GM19395 (cell line): Measurements from ENCODE around the gene HTR1E.
"Not testable (repeated sequence)": the region's sequence is repeated elsewhere in the genome, so short reads cannot be mapped to it uniquely, and the experiment has no call there.

ENCODE experiments used
- ATAC-seq: cut with Tn5 transposase; IDR thresholded peaks from one replicate; pipeline ENCODE4 v1.9.1; 2021; ENCODE audit warnings: mild to moderate bottlenecking, moderate library complexity; ENCODE audit not compliant: unreplicated experiment

The HTR1E gene

GRCh38 chr6:86969573-86969972, 32.2 kb downstream of the HTR1E start:
- no peak for ATAC-seq

DNA sequence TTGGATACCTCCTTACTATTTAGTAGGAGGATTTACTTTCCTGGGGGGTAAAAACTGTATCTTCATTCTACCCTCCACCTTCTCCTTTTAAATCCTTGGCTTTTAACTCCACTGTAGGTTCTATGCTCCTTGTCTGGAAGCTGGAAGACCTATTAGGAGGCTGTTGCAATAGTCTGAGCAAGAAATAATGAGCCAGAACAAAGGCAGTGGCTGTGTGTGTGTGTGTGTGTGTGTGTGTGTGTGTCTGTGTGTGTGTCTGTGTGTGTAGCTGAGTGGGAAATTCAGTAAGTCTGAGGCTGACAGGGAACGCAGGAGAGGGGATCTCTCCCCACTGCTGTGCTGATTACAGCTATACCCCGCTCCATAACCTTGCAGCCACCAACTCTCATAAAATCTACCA, 35.8 kb downstream of the HTR1E start:
- ATAC-seq, result no peak

- ATAC-seq, result no peak
Observed at GRCh38 chr6:86978251-86978650, 40.9 kb downstream of the HTR1E start.

- no peak for ATAC-seq
Observed at GRCh38 chr6:87001494-87001893, 64.2 kb downstream of the HTR1E start.

DNA sequence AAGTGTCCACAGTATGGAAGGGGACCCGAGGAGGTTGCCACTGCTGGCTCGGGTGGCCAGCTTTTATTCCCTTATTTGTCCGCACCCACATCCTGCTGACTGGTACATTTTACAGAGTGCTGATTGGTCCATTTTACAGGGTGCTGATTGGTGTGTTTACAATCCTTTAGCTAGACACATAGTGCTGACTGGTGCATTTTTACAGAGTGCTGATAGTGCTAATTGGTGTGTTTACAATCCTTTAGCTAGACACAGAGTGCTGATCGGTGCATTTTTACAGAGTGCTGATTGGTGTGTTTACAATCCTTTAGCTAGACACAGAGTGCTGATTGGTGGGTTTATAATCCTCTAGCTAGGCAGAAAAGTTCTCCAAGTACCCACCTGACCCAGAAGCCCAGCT, 65.1 kb downstream of the HTR1E start:
- not testable (repeated sequence) for ATAC-seq

DNA sequence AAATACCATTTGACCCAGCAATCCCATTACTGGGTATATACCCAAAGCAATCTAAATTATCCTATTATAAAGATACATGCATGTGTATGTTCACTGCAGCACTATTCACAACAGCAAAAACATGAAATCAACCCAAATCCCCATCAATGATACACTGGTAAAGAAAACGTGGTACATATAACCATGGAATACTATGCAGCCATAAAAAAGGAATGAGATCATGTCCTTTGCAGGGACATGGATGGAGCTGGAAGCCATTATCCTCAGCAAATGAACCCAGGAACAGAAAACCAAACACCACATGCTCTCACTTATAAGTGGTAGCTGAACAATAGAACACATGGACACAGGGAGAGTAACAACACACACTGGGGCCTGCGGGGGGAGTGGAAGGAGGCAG, 69.2 kb downstream of the HTR1E start:
- ATAC-seq, result not testable (repeated sequence)

GRCh38 chr6:87009581-87009980, 72.3 kb downstream of the HTR1E start:
- ATAC-seq, result not testable (repeated sequence)

DNA sequence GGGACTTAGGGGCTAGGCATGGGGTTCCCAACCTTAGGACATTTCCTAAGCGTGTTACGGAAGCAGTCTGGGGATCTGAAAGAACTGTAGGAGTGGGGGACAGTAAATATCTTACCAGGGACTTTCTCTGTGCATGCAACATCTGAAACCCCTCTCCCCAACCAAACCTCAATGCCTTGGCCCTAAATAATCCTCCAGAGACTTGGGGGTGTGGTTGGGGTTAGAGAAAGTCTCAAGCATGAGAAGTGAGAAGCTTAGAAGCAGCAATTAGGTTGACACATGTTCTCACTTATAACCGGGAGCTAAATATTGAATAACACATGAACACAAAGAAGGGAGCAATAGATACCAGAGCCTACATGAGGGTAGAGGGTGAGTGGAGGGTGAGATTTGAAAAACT, 74.7 kb downstream of the HTR1E start:
- ATAC-seq, result no peak

GRCh38 chr6:87012743-87013142, 75.4 kb downstream of the HTR1E start:
- ATAC-seq, result no peak

DNA sequence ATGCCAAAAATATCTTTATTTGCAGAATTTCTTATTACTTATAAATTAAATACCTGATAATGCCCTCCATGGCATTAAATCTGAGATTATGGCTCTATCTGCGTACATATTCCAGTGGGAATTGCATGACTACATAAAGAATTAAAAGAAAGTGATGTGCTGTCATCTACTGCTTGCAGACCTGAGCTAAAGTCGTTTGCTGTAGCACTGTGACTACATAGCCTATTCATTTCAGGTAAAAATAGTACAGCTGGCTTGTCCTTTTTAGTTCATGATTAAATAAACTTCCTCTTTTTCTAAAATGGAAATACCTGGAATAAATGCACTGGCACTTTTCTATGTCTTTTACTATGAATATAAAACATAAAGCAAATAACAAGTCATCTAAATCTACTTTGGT, 79.4 kb downstream of the HTR1E start:
- no peak for ATAC-seq

- ATAC-seq, result no peak
Observed at GRCh38 chr6:87027021-87027420, 89.7 kb downstream of the HTR1E start.

- no peak for ATAC-seq
Observed at GRCh38 chr6:87029711-87030314, 92.5 kb downstream of the HTR1E start.

GRCh38 chr6:87040729-87041128, 103.4 kb downstream of the HTR1E start:
- no peak for ATAC-seq

- ATAC-seq, result no peak
Observed at GRCh38 chr6:87045521-87046075, 108.3 kb downstream of the HTR1E start.

GRCh38 chr6:87049779-87050178, 112.5 kb downstream of the HTR1E start:
- peak; percentile 45 for ATAC-seq

- no peak for ATAC-seq
Observed at GRCh38 chr6:87053312-87053711, 116.0 kb downstream of the HTR1E start.

DNA sequence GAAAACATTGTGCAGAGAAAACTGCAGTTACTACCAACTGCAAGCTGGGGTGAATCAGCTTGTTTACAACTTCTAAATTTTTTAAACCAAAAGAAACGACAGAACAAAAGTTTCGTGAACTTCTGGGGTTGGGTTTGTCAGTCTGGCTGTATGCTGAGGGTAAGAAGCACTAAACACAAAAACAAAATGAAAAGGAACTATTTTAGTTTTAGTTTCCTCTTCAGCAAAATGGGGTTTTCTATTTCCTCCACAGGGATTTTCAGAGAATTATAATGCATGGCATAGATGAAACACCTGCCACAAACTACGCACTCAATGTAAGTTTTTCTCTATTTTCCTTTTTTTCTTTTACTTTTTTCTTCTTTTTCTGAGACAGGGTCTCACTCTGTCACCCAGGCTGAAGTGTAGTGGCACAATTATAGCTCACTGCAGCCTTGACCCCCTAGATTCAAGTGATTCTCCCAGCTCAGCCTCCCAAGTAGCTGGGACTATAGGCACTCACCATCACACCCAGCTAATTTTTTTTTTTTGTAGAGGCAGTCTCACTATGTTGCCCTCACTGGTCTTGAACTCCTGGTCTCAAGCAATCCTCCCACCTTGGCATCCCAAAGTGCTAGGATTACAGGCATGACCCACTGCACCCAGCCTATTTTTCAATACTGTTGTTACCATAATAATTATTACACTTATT, 117.0 kb downstream of the HTR1E start:
- ATAC-seq, result no peak

GRCh38 chr6:87059943-87060342, 122.6 kb downstream of the HTR1E start:
- ATAC-seq, result no peak

- ATAC-seq, result no peak
Observed at GRCh38 chr6:87065117-87065516, 127.8 kb downstream of the HTR1E start.
